Measurements from ENCODE around the gene WDR35. TPM values are rescaled to one million over a fixed set of nuclear protein-coding genes. Genes with fewer than 3 reads are reported as not detected.

The WDR35 gene
- total RNA-seq, result 1 to 10 TPM; 6.7 to 8.9 TPM

DNA sequence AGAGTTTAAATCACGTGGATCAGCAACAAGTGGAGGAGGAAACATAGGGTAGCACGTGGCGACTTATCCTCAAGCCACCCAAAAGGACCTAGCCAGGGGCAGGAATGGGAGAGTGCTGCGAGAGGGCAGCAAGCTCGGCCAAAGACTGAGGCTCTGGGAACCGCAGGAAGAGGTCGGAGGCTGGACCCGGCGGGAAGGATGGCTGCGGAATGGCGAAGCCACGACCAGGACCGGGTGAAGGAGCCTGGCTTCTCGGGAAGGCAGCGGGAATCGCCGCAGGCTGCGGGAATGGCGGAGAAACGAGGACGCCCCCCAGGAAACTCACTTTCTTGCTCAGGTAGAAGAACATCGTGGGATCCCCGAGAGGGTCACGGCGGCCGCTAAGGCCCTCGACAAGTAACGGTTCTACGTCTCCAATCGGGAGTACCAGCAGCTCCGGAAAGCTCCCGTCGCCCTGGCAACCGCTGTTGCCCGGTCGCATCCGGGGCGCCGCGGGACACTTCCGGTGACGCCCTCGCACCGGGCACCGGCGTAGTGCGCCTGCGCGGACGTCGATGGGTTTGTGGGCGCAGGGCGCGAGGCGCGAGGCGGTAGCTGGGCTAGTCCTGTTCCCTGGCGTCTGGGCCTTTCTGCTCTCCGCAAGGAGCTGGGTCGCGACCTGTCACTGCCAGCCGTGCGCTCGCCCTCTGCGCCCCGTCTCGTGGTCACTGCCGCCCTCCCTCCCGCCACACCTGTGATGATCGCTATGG, at the start of gene WDR35:
Gene WDR35, minus strand, starts transcription at position 439 of the 749 bp plus-strand sequence. Its CDS starts 90 bp downstream, at position 349.
- Histone ChIP-seq H3K4me3 (peak within 1 kb of the TSS; percentile 52 to 75), H3K4me1 (peaks cover 20% of the 10 kb centered on the region), H3K27ac (peak within 1 kb of the TSS in 2 of 4 donors; percentile 38 to 57), H3K36me3 (replicated peaks in 1 of 2; ENCODE audit: insufficient read depth in 1 of 2, low read depth in 2 of 2) (no peaks in the 10 kb centered on the region), H3K9me3 (no peaks in the 10 kb centered on the region), H3K27me3 (no peaks in the 10 kb centered on the region)
- intact Hi-C loops (cut with DNase I), result no loop called here
- ATAC-seq, result peak; percentile 99
- TF ChIP-seq, protein P1, sequence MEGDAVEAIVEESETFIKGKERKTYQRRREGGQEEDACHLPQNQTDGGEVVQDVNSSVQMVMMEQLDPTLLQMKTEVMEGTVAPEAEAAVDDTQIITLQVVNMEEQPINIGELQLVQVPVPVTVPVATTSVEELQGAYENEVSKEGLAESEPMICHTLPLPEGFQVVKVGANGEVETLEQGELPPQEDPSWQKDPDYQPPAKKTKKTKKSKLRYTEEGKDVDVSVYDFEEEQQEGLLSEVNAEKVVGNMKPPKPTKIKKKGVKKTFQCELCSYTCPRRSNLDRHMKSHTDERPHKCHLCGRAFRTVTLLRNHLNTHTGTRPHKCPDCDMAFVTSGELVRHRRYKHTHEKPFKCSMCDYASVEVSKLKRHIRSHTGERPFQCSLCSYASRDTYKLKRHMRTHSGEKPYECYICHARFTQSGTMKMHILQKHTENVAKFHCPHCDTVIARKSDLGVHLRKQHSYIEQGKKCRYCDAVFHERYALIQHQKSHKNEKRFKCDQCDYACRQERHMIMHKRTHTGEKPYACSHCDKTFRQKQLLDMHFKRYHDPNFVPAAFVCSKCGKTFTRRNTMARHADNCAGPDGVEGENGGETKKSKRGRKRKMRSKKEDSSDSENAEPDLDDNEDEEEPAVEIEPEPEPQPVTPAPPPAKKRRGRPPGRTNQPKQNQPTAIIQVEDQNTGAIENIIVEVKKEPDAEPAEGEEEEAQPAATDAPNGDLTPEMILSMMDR (IDR thresholded peaks at IDR 0.05), result no peak
- peak; percentile 19 to 71 (median 63) for TF ChIP-seq POLR2A (IDR thresholded peaks at IDR 0.05)
- DNase-seq, result peak; percentile 93 to 95 (median 93)
- 0% methylated on average over 9 to 70 of the region's 70 CpGs for WGBS, 2 donors

DNA sequence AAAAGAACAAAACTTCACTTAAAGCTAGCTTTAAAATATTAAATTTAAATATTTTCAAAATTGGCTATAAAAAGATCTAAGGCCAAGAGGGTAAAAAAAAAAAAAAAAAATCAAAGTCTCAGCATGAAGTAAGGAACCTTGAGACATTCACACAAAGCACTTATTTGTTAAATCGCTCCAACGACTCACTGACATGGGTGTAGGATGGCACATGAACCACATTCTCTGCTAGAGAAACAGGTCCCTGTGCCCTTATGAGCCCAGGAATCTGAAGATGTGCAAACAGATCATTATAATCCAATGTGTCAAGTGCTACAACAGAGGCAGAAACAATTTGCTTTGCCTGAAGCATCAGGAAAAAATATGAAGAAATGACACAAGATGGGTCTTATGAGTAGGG, 47.8 kb upstream of the WDR35 start:
- intact Hi-C loops (cut with DNase I), result no loop called here
- ATAC-seq (no peak), DNase-seq (no peak)
- Histone ChIP-seq H3K9me3 (no peaks in the 10 kb centered on the region), H3K27me3 (no peaks in the 10 kb centered on the region), H3K36me3 (replicated peaks in 1 of 2; ENCODE audit: insufficient read depth in 1 of 2, low read depth in 2 of 2) (peaks cover 0 to 46% of the 10 kb centered on the region in 2 donors), H3K27ac (no peak overlapping the region), H3K4me1 (peaks cover 15% of the 10 kb centered on the region), H3K4me3 (no peak overlapping the region)
- TF ChIP-seq, protein P1 (IDR thresholded peaks at IDR 0.05), result no peak
- TF ChIP-seq POLR2A (IDR thresholded peaks at IDR 0.05), result no peak
- WGBS, 2 donors, result 63 to 79% methylated on average over 2 of the region's 2 CpGs

DNA sequence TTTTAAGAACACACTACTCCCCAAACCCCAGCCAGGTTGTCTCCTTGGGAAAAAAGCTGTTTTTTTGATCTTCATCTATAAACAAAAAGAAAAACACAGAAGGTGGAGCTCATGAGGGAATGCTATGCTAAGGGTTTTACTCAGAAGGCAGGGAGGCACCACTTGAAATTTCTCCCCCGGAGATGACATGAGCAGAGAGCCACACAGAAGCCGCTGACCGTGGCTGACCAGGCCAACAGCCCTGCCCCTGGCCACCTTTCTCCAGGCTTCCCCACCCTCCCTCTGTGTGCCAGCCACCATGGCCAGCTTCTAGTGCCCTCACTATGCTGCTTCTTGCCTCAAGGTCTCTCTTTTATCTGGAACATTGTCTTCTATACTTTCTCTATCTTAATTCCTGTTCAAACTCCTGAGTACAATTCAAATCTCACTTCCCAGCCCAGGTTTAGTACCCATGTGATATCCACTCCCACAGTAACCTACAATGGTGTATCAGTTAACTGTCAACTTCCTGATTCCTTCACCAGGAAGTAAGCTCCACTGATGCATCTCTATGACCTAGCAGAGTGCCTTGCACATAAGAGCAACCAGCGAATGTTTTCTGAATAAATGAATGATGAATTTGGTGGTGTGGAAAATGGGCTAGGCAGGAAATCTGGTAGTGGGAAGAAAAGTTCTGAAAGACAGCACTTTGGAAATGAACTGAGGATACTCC, 46.2 kb upstream of the WDR35 start:
- Histone ChIP-seq H3K4me1 (peaks cover 5% of the 10 kb centered on the region), H3K4me3 (no peak overlapping the region), H3K27me3 (no peaks in the 10 kb centered on the region), H3K36me3 (replicated peaks in 1 of 2; ENCODE audit: insufficient read depth in 1 of 2, low read depth in 2 of 2) (peaks cover 0 to 58% of the 10 kb centered on the region in 2 donors), H3K9me3 (no peaks in the 10 kb centered on the region), H3K27ac (no peak overlapping the region)
- TF ChIP-seq, protein P1 (IDR thresholded peaks at IDR 0.05), result no peak
- no peak for TF ChIP-seq POLR2A (IDR thresholded peaks at IDR 0.05)
- DNase-seq (no peak), ATAC-seq (no peak)
- 66 to 80% methylated on average over 4 of the region's 4 CpGs for WGBS, 2 donors
- intact Hi-C loops (cut with DNase I), result no loop called here

DNA sequence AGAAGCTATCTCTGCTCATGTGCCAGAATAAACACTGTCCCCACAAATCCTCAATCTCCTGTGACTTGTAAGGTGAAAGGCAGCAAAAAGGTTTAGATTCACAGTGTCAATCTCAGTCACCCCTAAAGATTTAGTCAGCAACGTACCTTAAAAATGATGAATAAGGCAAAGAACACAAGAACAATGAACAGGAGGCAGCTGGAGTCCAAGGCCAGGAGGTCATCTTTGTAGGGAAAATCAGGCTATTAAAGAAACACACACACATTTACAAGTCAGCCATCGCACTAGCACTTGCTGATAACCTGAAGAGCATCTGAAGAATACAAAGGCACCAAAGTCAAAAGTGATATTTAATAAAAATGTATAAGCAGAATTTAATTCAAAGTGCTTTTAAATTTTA, 44.9 kb upstream of the WDR35 start:
- intact Hi-C loops (cut with DNase I), result no loop called here
- Histone ChIP-seq H3K4me1 (no peaks in the 10 kb centered on the region), H3K27me3 (no peaks in the 10 kb centered on the region), H3K27ac (no peak overlapping the region), H3K36me3 (replicated peaks in 1 of 2; ENCODE audit: insufficient read depth in 1 of 2, low read depth in 2 of 2) (peaks cover 0 to 58% of the 10 kb centered on the region in 2 donors), H3K4me3 (no peak overlapping the region), H3K9me3 (no peaks in the 10 kb centered on the region)
- no peak for DNase-seq
- WGBS, 2 donors, result 56 to 59% methylated on average over 2 of the region's 2 CpGs
- TF ChIP-seq POLR2A (IDR thresholded peaks at IDR 0.05), result no peak
- TF ChIP-seq, protein P1 (IDR thresholded peaks at IDR 0.05), result no peak
- no peak for ATAC-seq

Measured in body of pancreas (tissue), 4 donors.